GM19351 (cell line): ENCODE data around the gene IFIT2.
"Not testable (repeated sequence)": the region's sequence is repeated elsewhere in the genome, so short reads cannot be mapped to it uniquely, and the experiment has no call there.

ENCODE experiments used
- ATAC-seq: cut with Tn5 transposase; IDR thresholded peaks from one replicate; pipeline ENCODE4 v1.9.1; 2021; ENCODE audit warnings: mild to moderate bottlenecking, moderate library complexity; ENCODE audit not compliant: unreplicated experiment

The IFIT2 gene

DNA sequence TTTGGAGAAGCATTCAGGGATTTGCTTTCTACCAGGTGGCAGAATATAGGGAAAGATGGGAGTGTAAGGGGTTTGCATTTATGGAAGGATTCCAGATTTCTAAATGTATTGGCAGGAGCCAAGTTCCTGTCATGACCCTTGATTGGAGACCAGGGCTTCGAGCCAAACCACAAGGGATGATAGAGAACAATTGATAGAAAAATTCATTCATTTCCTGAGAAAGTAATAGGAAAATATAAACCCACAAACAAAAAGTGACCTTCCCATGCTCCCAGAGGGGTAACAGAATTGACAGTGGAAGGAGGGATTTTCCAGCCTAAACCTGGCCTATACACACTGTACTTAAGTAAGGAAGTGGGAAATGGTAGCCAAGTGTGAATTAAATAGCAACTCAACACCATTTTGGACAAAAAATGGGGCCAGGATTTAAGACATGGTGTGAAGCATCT lies 22.4 kb upstream of the IFIT2 start:
- no peak for ATAC-seq

DNA sequence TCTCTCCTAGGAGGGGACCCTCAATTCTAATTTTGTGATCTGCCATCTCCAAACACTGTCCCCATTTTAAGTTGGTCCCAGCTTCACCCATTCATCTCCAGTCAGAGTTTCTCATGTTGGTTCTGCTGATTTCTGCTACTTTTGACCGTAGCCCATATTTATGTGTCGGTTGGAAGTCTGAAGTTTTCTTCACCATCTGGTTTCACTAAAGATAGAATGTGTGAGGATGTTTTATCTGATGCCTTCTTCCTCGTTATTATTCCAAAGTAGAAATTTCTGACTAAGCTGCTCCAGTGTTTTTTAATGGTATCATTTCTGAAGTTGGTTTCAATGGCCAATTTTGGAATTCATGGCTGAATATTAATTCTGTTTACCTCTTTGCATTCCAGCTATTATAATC lies 21.3 kb upstream of the IFIT2 start:
- no peak for ATAC-seq

DNA sequence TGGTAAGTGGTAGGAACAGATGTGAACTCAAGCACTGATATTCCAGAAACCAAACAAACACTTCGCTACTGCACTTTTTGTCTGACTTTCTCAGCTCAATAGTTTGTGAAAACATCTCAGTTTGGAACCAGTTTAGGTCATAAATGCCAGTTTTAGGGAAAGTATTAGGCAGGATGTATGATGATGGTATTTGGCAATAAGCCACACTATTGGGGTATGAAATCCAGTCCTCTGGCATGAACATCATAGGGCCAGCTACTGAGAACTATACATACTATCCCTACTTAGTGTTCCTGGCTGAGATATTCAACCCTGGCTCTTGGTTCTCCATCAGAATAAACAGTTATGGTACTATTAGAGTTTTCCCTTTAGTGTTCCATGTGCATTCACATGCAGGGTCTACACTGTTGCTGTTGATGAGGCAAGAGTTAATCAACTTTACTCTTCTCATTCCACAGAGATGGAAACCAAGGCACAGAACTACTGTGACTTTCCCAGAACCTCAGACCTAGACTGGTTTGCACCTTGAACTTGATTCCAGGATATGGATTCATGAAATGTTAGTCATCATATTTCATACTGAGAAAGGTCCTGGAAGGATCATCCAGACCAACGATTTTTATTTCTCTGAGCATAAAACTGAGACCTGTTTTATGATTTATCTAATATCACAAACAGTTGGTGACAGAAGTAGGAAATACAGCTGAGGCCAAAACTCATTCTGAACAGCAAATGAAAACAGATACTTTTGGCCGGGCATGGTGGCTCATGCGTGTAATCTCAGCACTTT lies 20.0 kb upstream of the IFIT2 start:
- ATAC-seq = no peak

DNA sequence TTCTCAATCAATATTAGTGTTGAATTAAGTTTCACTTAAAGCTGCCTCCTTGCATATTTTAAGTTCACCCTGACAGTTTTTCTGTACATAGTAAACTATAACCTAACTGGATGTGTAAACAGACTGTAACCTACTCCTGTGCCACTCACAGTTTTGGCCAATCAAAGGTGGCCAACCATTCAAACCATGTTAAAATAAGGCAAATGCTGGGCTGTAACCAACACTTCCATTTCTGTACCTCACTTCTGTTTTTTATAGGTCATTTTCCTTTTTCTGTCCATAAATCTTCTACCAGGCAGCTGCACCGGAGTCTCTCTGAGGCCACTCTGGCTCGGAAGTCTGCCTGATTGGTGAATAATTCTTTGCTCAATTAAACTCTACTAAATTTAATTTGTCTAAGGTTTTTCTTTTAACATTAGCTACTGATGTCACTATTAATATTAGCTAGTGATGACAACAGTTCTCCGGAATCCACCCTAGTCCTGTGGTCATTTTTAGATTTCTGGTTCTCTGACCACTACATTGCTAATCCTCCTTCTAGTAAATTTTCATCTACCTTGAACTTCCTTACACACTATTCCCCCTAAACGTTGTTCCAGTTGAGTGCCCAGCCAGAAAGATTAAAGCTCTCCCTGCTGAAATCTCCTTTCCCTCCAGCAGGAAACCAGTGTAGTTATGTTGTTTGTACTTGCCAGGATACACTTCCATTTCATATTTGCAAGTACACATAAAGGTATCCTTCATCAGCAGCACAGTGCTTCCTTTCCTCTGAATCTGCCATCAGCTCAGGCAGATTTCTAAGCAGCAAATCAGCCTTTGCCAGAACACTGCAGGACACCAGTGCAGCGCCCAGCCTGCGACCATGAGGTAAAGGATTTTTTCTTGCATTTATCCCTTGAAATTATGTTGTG lies 18.6 kb upstream of the IFIT2 start:
- ATAC-seq = no peak

DNA sequence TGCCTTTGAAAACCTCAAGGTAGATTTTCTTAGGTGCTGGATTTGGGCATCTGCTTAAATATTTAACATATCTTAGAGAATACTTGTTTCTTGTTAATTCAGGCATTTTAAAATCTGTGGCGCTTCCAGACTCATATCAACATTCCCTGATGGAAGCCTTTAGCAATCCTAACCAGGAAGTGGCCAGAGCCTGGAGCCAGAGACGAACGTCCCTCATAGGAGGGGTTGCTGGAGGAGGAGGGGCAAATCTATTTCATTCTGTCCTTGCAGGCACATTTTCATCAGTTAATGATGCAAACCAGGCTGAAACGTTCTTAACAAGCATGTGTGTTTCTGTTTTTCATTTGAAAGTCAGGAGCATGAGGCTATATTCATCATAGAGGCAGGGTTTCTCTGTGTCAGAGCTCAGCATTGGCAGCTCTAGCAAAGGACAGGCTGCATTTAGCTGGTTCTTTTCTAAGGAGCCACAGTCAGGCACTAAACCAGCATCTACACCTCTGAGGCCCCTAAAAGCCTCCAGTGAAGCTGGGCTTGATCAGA lies 17.8 kb upstream of the IFIT2 start:
- ATAC-seq = no peak

DNA sequence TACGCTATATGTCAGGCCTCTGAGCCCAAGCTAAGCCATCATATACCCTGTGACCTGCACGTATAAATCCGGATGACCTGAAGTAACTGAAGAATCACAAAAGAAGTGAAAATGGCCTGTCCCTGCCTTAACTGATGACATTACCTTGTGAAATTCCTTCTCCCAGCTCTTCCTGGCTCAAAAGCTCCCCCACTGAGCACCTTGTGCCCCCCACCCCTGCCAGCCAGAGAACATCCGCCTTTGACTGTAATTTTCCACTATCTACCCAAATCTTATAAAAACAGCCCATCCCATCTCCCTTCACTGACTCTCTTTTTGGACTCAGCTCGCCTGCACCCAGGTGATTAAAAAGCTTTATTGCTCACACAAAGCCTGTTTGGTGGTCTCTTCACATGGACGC lies 17.1 kb upstream of the IFIT2 start:
- not testable (repeated sequence) for ATAC-seq

DNA sequence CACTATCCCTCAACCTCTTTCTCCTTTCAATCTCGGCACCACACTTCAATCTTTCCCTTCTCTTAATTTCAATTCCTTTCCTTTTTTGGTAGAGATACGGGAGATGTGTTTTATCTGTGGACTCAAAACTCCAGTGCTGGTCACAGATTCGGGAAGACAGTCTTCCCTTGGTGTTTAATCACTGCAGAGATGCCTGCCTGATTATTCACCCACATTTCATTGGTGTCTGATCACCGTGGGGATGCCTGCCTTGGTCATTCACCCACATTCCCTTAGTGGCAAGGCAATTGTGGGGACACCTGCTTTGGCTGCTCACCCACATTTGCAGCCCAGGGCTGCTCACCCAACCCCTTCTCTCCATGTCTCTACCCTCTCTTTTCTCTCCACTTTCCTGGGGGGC lies 16.5 kb upstream of the IFIT2 start:
- not testable (repeated sequence) for ATAC-seq

DNA sequence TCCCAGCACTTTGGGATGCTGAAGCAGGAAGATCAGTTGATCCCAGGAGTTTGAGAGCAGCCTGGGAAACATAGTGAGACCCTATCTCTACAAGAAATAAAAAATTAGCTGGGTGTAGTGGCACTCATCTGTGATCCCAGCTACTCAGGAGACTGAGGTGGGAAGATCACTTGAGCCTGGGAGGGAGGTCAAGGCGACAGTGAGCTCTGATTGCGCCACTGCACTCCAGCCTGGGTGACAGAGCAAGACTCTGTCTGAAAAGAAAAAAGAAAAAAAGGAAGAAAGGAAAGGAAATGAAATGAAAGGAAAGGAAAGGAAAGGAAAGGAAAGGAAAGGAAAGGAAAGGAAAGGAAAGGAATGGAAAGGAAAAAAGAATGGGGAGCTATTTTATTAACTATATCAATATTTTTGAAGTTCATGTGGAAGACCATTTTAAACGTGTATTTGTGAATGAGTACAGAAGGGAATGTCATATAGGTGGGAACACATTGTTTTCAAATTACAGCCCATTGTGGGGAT lies 7.1 kb upstream of the IFIT2 start:
- ATAC-seq = no peak

DNA sequence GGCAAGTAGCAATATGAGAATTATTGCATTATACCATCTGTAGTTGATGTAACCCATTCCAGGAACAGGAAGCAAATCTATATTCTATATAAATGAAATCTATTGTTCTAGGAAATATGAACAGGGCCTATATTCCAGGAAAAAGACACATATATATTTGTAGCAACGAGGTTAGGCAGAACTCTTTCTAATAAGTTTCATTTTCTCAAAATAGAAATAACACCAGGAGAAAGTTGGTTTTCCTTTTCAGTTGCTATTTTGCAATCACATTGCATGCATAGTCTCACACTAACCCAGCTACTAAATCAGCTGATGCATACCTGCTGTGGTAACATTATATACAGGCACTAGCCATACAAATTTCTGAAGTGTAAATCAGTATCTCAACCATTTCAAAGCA lies 6.2 kb upstream of the IFIT2 start:
- peak; percentile 50 for ATAC-seq

DNA sequence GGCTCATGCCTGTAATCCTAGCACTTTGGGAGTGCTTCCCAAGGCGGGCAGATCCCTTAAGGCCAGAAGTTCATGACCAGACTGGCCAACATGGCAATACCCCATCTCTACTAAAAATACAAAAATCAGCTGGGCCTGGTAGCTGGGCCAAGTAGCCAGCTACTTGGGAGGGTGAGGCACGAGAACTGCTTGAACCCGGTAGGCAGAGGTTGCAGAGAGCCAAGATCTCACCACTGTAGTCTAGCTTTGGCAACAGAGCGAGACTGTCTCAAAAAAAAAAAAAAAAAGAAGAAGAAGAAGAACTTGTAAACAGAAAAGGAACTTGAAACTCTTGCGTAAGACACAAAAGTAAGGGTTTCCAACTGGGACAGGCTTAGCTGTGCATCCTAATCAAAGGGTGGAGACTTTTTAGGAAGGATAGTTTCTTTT lies 5.6 kb upstream of the IFIT2 start:
- ATAC-seq = no peak

DNA sequence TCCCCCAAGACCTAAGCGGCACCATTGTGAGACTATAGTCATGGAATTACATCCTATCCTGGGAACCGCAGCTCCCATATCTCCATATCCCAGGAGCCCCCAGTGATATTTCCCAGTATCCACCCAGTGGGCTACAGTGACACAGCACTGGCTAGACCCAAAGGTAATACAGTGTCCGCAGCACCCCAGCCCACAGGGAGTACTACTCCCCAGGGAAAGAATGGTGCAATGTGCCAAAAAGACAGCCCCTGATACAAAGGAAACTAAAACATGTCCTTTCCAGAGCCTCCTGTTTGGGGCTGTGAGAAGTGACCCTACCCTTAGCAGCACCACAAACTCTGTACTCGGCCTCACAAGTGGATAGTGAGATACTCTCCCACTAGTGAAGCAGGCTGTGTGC lies 4.5 kb upstream of the IFIT2 start:
- no peak for ATAC-seq

DNA sequence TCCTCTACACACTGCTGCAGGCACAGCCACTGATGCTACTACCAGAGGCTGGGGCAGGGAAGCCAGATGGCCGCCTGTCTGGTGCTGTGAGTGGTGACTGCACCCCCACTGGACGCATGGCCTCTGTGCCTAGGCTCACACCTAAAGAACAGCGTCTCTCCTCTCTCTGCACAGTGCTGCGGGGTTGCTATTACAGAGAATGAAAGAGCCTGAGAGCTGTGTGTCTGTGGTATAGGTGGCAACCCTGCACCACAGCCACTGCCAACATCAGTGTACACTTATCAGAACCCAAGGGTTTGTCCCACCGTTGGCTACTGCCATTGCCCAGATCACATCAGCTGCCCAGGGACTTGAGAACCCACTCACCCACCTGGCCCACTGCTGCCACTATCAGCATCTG lies 4.1 kb upstream of the IFIT2 start:
- no peak for ATAC-seq

DNA sequence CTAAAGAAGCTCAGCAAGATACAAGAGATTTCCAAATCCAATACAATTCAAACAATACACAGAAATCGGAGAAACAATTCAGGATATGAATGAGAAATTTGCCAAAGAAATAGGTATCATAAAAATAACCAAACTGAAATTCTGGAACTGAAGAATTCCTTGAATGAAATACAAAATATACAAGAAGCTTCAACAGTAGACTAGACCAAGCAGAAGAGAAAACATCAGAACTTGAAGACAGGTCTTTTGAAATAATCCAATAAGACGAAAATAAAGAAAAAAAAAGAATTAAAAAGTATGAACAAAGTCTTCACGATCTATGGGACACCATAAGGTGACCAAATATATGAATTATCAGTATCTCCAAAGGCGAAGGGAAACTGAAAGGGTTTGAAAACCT lies 2.8 kb upstream of the IFIT2 start:
- no peak for ATAC-seq

DNA sequence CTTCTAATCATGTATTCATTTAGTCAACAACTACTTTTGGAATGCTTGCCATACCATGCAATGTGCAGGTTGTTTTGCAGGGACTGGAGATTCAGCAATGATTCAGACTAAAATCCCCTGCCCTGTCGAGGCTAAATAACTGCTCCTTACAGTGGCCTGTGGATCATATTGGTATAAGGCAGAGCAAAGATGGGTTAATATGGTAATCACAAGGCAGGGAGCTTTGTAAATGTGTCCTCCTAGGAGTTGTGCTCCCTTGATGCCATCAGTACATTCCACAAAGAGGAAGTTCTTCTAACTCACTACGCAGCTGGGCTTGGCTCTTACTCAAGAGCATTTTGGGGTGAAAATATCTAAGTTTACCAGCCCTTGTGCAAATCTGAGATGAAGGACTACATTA lies 614 bp upstream of the IFIT2 start:
- peak; percentile 37 for ATAC-seq

DNA sequence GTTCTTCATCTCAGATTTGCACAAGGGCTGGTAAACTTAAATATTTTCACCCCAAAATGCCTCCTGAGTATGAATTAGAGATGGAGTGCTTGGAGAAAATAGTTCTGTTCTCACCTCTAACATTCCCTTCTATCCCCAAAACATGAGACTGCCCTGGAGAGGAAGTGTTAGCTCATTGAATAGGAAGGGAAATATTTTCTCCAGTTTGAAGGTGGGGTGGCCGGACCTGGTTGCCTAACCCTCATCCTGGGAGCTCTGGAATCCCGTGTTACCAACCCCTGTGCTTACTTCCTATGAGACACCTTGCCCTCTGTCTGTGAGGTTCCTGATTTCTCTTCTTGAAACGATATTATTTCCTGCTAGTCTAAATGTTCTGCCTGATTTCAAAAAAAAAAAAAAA lies 779 bp downstream of the IFIT2 start:
- no peak for ATAC-seq

DNA sequence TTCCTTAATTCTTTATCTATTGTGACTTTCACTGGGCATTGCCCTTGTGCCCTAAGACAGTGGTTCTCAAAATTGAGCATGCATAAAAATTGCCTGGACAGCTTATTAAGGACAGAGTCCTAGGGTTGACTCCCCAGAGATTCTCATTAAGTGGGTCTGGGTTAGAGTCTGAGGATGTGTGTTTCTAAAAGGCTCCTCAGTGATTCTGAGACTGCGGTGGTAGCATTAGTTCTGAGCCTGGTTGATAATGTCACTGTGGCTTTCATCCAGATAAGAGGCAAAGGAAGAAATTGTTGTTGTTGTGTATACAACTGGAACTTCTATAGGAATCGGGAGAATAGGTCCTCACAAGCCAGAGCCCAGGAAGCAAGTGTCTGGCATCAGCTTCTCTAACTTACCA lies 1.3 kb downstream of the IFIT2 start:
- ATAC-seq = no peak

DNA sequence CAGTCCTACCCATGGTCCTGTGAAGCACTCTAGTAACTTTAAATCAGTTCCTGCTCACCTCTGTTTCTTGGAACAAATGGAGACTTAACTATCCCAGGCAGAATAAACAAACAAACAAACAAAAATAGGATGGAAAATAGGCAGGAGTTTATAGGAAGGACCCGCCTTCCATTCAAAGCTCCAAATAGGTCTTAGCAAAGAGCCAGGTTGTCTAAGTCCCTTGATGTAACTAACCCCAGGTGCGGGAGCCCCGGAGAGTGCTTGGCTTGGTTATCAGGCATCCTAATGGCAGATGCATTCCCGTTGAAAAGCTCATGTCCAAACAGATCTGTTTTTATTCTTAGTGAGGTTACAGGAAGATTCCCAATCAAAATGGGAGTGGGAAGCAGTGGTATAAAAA lies 2.2 kb downstream of the IFIT2 start:
- ATAC-seq = no peak

DNA sequence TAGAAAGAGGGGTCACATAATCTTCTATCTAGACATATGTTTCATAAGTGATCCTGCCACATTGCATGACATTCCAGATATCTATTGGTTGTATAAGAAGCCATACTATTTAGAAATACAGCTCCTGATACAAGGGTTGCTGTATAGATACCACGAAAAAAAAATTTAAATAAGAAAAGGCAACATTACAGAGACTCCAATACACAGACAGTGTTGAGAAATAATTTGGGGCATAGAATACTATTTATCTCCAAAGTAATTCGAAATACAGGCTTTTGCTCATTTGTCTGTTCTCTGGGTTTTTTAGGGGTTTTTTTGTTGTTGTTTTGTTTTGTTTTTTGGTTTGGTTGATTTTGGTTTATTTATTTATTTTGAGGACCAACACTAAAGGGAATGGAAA lies 2.6 kb downstream of the IFIT2 start:
- ATAC-seq = no peak

DNA sequence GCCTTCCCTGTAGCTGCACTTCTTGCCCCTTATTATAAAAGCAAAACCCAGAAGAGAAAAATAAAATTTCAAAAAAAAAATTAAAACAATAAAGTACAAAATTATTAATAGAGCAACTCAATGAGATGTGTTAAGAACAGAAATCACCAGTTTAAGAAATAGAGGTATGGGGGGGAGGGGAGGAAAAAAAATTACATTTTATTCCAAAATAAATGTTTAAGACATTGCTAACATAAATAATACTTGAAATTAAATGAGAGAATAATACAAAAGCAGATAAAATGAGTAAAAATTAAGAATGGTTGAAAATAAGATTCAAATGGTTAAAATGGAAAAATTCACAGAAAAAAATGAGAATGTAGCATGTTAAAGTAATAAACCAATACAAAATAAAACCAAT lies 3.1 kb downstream of the IFIT2 start:
- no peak for ATAC-seq

DNA sequence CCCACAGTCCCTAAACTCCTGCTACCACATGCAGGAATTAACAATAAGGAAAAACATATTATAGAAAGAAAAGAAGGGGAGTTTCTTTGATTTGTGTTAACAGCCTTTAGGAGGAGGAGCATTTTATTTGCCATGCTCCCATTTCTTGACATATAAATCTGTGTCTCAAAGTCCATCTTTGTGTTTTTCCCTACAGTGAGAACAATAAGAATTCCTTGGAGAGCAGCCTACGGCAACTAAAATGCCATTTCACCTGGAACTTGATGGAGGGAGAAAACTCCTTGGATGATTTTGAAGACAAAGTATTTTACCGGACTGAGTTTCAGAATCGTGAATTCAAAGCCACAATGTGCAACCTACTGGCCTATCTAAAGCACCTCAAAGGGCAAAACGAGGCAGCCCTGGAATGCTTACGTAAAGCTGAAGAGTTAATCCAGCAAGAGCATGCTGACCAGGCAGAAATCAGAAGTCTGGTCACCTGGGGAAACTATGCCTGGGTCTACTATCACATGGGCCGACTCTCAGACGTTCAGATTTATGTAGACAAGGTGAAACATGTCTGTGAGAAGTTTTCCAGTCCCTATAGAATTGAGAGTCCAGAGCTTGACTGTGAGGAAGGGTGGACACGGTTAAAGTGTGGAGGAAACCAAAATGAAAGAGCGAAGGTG lies 4.1 kb downstream of the IFIT2 start:
- no peak for ATAC-seq
